Activated B cell treated with CpG ODN at 0.5 μM for 24 hours (primary cell): ENCODE results near the gene ZNF292. TPM values are rescaled to one million over a fixed set of nuclear protein-coding genes. Genes with fewer than 3 reads are reported as not detected.

ENCODE experiments used
- ATAC-seq: fragments of 200-7000 bp; cut with Tn5 transposase; one replicate; pipeline ENCODE4 v1.10.0; 2021; ENCODE audit warnings: low read depth, mild to moderate bottlenecking, moderate library complexity
- CTCF ChIA-PET: fragments of 350-600 bp; sonication (Branson Sonifier 250); formaldehyde crosslinking; loops from one replicate; lab custom pipeline; 2021; ENCODE audit warnings: antibody characterized with exemption; lab: Charles Lee
- POLR2A ChIA-PET: fragments of 350-600 bp; sonication (Branson Sonifier 250); formaldehyde crosslinking; loops from one replicate; lab custom pipeline; 2021; ENCODE audit warnings: antibody characterized with exemption; lab: Charles Lee
- DNase-seq: peaks from one replicate; pipeline ENCODE4 v3.0.0; 2022
- H3K27ac Mint-ChIP-seq: one replicate; pipeline ENCODE4 v1.8.0; 2020; ENCODE audit warnings: mixed read lengths
- H3K27me3 Mint-ChIP-seq: one replicate; pipeline ENCODE4 v1.8.0; 2021; ENCODE audit warnings: mixed read lengths
- H3K36me3 Mint-ChIP-seq: one replicate; pipeline ENCODE4 v1.8.0; 2021; ENCODE audit warnings: low read depth, mixed read lengths
- H3K4me1 Mint-ChIP-seq: one replicate; pipeline ENCODE4 v1.8.0; 2021; ENCODE audit warnings: mixed read lengths
- H3K4me3 Mint-ChIP-seq: one replicate; pipeline ENCODE4 v1.8.0; 2020; ENCODE audit warnings: mild to moderate bottlenecking, mixed read lengths
- H3K9me3 Mint-ChIP-seq: one replicate; pipeline ENCODE4 v1.8.0; 2020; ENCODE audit warnings: mixed read lengths
- CTCF ChIP-seq: fragments of 200-600 bp; IDR thresholded peaks from one replicate; pipeline ENCODE4 v1.8.0; 2022; ENCODE audit warnings: antibody characterized with exemption, mild to moderate bottlenecking
- intact Hi-C: fragments of 100-400 bp; cut with micrococcal nuclease; formaldehyde crosslinking; loops from one replicate; pipeline ENCODE4 v1.15.1; 2024
- total RNA-seq: library from RNA; stranded (reverse); gene quantifications from 2 replicates; pipeline ENCODE4 v1.2.3, GENCODE V29; 2022

The ZNF292 gene
- total RNA-seq, 1 donor from 2014 or later: 66.6 TPM

DNA sequence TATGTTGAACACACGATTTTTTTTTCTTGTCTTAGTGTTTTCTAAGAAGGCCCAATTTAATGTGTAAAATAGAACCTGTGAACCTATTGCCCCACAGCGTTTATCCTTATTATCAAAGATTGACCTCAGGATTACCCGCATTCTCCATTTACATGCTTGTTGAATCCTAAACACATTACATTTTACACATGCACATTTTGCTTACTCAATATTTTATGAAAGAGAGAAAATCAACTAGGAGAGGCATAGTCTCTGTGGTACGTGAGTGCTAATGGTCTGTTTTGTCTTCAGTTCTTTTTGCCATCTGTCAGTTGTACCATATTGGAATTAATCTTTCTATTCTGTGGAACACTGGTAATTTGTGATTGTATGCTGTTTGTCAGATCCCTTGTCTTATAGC is 86.9 kb downstream of the ZNF292 start:
- no peak overlapping the region for H3K4me3 Mint-ChIP-seq
- H3K27me3 Mint-ChIP-seq: no peaks in the 10 kb centered on the region
- POLR2A ChIA-PET: interaction anchor here (0.7 kb wide), 1 partner anchor 10 kb away, joined by 4 read pairs; no protein-coding TSS in a partner anchor
- DNase-seq (no peak), ATAC-seq (no peak)
- no peak for TF ChIP-seq CTCF
- H3K27ac Mint-ChIP-seq: no peak overlapping the region
- H3K9me3 Mint-ChIP-seq: no peaks in the 10 kb centered on the region
- peaks cover 54% of the 10 kb centered on the region for H3K36me3 Mint-ChIP-seq
- CTCF ChIA-PET: no interaction called here
- intact Hi-C loops: no loop called here
- H3K4me1 Mint-ChIP-seq: no peaks in the 10 kb centered on the region

- no peak for TF ChIP-seq CTCF
- ChIA-PET CTCF (no interaction called here), POLR2A (no interaction called here)
- ATAC-seq (no peak), DNase-seq (no peak)
- H3K27me3 Mint-ChIP-seq: no peaks in the 10 kb centered on the region
- intact Hi-C loops: no loop called here
- H3K4me3 Mint-ChIP-seq: no peak overlapping the region
- H3K4me1 Mint-ChIP-seq: no peaks in the 10 kb centered on the region
- H3K27ac Mint-ChIP-seq: no peak overlapping the region
- peaks cover 59% of the 10 kb centered on the region for H3K36me3 Mint-ChIP-seq
- H3K9me3 Mint-ChIP-seq: no peaks in the 10 kb centered on the region
Observed at GRCh38 chr6:87243812-87244211, 88.4 kb downstream of the ZNF292 start.

- intact Hi-C loops: no loop called here
- ATAC-seq (no peak), DNase-seq (no peak)
- POLR2A ChIA-PET: no interaction called here
- CTCF ChIA-PET: no interaction called here
- H3K9me3 Mint-ChIP-seq: no peaks in the 10 kb centered on the region
- TF ChIP-seq CTCF: no peak
- no peaks in the 10 kb centered on the region for H3K4me1 Mint-ChIP-seq
- peaks cover 65% of the 10 kb centered on the region for H3K36me3 Mint-ChIP-seq
- no peak overlapping the region for H3K4me3 Mint-ChIP-seq
- H3K27ac Mint-ChIP-seq: no peak overlapping the region
- no peaks in the 10 kb centered on the region for H3K27me3 Mint-ChIP-seq
Observed at GRCh38 chr6:87244380-87244779, 89.0 kb downstream of the ZNF292 start.

DNA sequence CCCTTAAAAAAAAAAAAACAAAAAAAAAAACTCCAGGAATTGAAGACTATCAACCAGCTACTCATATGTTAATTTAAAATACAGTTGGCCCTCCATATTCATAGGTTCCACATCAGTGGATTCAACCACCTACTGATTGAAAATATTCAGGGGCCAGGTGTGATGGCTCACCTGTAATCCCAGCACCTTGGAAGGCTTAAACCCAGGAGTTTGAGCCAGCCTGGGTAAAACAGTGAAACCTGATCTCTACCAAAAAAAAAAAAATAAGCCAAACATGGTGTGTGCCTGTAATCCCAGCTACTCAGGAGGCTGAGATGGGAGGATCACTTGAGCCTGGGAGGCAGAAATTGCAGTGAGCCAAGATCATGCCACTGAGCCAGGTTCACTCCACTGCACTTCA is 94.7 kb downstream of the ZNF292 start:
- Mint-ChIP-seq H3K27ac (no peak overlapping the region), H3K27me3 (no peaks in the 10 kb centered on the region), H3K4me3 (no peak overlapping the region), H3K36me3 (peaks cover 78% of the 10 kb centered on the region), H3K4me1 (peaks cover 20% of the 10 kb centered on the region), H3K9me3 (no peaks in the 10 kb centered on the region)
- ChIA-PET CTCF (no interaction called here), POLR2A (no interaction called here)
- no peak for DNase-seq
- ATAC-seq: no peak
- TF ChIP-seq CTCF: no peak
- intact Hi-C loops: no loop called here

DNA sequence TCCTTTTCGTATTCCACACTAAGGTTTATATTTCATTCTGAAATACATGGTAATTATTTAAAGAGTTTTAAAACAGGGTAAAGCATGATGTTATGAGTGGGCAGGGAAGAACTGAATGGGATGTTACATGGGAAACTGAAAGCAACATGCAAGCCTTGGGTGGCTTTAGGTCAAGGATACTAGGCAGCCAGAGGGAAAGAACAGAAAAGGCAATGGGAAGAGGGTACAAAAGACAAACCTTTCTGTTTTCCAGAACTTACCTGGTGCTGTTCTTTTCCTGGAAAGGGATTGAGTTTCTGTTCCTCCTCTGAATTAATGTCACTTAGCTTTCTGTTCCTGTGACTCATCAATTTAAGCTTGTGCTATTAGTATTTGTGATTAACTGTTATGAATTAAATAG is 95.9 kb downstream of the ZNF292 start:
- intact Hi-C loops: no loop called here
- no peak for ATAC-seq
- Mint-ChIP-seq H3K27ac (peak overlapping the region; percentile 65), H3K4me1 (peaks cover 20% of the 10 kb centered on the region), H3K36me3 (peaks cover 83% of the 10 kb centered on the region), H3K4me3 (no peak overlapping the region), H3K9me3 (no peaks in the 10 kb centered on the region), H3K27me3 (no peaks in the 10 kb centered on the region)
- no peak for TF ChIP-seq CTCF
- ChIA-PET CTCF (no interaction called here), POLR2A (no interaction called here)
- no peak for DNase-seq
